Stimulated activated CD4-positive, alpha-beta T cell treated with anti-CD3 and anti-CD28 coated beads, Interleukin-2, amount 100 ng/mL, for 4 hours (primary cell): ENCODE data around the gene SERP2.

Source experiments
- DNase-seq: peaks from one replicate; pipeline ENCODE4 v3.0.0-alpha.2; 2020; ENCODE audit warnings: low read depth

SERP2 gene

DNA sequence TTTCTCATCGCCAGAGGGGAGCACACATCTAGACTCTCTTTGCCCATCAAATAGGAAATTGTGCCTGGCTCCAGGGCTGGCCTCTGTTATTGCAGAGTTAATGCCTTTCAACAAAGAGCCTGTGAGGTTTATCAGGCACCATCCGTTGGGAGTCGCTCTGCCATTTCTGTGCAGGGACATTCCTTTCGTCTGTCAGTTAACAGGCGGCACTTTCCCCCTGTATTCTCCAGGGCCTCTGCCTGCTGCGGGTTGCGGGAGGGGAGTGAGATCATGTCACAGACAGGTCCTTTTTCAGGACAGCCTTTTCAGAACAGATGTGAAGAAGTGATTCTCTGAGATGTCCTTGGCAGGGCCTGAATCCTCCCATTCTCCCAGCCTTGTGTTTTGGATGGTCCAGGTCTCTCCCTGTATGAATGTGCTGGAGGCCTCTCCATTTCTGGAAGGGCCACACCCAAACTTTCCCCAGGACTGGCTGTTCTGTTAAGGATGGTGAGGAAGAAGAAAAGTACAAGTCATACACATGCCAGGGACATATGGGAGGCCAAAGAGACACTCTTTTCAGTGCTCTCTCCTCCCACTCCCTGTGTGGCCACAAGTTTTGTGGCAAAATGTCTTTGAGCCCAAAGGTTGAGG lies 14.9 kb downstream of the SERP2 start:
- no peak for DNase-seq

DNA sequence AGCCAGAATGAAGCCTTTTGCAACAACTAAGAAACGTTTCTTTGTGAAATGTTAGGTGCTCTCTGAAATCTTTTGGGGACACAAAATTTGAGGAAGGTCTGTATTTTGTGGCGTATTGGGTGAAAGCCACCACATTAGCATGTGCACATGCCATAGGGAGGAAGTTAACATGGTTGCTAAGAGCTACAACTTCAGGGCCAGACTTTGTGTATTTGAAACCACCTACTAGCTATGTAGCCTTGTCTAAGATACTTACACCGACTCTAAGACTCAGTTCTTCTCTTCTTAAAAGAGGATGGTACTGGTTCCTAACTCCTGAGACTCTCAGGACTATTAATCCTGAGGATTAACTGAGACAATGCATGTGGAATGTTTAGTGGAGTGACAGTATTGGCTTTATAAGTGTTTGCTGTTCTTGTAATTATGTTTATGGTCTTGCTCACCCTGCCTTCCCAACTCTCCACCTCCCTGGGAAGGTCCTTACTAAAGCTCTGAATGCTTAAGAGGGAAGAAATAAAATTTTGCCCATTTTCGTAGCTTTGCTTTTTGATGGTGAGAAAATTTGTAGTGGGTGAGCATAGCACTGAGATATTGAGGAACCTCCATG lies 15.5 kb downstream of the SERP2 start:
- no peak for DNase-seq

DNA sequence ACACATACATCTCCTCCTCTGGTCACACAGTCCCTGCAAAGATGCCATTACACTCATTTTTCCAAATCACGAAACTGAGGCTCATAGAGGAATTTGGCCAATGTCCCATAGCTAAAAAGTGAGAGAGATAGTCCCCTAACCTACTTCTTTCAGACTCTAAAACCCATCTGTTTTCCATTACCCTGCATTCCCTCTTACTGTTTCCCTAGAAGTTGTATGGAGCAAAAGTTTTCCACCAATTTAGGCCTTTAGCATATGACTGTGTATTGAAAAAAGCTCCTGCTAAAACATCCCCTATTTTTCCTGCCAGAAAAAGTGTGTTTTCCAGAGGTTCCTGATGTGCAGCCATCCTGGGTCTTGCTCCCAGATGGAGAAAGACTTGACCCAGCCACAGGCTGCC lies 16.3 kb downstream of the SERP2 start:
- no peak for DNase-seq

DNA sequence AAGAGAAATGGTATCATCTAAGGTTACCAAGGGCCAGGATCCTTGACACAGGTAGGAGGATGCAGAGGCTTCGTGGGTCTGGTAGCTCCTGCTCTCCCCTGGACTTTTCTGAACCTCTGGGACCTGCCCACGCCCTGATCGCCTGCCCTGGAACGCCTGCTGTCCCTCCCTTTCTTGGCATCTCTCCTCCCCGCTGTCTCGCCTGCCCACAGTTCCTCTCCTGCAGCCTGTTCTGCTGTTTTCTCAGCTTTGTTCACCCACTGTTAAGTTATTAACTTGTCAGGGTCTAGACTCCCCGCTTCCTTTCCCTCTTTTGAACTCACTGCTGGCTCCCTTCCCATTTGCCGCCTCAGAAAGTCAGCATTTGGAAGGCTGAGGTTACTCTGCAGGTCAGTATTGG lies 19.8 kb downstream of the SERP2 start:
- no peak for DNase-seq

DNA sequence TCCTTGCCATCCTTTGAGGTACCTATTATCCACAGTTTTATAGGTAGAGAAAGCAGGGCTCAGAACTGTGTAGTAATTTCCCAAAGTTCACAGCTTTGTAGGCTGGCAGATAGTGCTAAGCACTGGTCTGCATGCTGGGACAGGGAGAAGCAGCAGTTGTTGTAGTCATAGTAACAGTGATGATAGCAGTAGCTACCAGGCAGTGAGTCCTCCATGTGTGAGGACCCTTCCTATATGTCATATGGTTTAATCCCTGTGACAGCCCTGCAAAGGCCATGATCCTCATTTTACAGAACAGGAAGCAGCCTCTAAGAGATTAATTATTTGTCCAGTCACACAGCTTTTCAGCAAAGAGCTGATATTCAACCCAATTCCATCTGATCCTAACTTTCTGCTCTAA lies 21.0 kb downstream of the SERP2 start:
- DNase-seq = no peak

DNA sequence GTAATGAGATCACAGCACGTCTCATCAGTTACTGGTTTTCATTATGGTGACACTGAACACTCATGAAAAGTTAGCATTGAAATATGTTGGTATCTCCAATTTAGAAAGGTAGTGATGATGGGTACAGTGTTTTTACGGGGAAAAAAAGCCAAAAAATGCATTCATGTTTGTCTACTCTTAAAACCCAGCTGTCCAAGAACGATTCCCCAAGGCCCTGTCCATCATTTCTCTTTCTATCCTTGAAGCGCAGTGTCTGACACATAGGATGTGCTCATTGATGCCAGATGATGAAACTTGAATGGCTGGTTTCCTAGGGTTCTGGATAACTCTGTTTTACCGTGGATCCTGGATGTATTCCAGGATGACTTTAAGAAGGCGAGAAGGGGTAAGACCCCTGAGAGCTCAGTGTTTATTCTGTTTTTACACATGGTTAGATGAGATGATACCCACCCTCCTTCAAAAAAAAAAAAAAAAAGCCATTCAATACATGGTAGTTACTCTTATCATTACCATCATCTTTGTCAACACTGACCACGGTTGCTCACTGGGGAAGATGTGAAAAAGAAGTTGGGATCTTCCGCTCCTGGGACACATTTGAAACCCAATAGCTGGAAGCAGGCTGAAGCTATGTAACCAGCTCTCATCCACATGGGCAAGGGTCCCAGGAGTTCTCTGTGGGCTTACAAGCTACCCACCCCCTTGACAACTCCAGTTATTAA lies 22.5 kb downstream of the SERP2 start:
- no peak for DNase-seq

DNA sequence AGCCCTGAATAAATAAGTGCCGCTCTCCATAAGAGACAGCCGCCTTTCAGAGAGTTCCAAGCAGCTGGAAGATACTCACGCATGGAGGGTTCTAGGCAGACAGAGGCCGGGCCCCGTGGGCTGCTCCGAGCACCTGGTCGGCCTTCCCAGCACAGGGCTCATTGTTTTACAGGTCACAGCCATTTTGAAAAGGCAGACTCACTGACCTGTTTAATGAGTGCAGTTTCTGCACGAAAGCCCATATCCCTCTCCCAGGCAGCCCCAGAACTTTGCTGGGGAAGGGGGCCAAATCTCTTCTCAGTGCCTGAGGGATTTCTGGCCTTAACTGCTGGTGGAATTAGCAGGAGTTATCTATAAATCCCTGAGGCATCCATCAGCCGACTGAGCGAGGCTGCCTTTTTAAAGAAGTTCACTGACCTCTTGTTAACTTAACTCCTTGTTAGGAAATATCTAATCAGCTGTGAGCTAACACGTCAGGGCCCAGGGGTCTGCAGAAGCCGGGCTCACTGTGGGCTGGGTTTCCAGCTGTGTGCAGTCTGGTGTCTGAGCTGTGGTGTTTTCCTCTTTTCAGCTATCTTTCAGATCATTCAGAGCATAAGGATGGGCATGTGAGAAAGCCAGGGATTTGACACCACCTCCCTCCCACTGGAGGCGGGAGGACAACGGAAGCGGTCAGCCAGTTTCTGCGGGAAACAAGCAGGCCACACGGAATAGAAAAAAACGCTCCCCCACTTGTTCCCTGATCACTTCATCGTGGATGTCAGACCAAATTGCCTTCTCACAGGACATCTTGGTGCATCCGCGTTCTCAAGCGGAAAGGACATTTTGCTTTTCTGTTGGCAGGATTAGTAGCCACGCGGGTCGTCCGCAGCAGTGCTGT lies 23.3 kb downstream of the SERP2 start:
- no peak for DNase-seq

DNA sequence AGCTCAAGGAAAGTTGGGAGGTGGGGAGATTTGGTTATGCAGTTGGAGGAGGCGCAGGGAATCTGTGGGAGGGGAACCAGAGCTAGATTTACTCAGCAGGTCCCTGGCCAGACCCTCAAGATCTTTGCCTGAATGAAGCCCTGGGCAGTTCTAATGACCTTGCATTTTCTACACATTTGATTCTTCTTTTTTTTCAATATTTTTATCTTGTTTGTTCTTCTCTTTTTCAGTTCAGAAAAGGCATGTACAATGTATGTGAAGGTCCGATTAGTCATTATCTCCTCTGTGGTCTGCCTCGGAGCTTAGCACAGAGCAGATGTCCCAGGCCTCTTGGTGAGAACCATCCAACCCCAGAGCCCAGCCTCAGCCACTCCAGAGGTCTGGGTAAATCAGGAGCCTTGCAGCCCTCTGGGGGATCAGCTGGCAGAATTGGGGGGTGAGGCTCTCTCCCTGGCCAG lies 24.2 kb downstream of the SERP2 start:
- DNase-seq = no peak

DNA sequence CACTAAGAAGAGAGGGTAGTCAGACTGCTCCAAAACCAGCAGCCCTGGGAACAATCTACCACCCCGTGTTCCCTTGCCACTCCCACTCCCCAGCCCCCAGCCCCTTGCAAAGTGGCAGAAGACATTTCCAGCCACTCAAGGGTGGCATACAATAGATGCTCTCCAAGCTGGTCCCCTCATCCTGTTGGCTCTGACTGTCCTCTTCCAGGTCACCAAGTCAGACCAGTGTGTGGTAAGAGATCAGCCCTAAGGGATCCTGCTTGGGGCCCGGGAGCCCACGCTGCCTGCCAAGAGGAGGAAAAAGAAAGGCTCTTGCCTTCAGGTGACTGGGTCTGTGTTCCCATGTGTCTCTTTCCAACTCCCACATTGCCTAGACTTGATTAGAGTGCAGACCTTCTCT lies 25.0 kb downstream of the SERP2 start:
- DNase-seq = no peak

DNA sequence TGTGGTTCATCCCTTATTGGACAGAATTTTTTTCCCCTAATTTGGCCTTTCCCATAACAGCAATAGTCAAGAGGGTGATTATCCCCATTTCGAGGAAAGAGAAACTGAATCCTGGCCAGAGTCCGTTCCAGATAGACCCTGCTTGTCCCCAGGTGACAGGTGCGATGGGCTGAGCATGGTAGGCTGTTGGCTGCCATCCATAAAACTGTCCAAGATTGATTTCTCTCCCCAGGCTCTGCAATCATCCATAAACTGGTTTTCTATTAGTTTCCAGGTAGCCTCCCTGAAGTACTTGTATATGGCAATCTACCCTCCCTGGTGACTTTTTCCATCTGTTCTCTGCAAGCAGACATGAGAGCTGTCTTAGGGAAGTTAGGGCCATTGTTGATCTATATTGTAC lies 25.4 kb downstream of the SERP2 start:
- DNase-seq = no peak

DNA sequence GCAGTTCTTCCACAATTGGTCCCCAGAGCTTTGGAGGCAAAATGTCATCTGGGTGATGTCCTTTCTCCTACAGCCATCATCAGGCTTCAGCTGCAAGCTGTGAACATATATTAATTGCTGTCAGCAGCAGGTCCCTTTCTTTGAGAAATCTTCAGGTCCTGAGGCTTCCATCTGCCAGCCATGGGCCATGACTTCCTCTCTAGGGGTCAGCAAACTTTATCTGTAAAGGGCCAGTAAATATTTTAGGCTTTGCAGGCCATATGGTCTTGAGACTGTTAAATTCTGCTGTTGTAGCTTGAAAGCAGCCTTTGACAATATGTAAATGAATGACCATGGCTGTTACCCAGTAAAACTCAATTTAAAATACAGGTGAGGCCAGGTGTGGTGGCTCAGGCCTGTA lies 27.1 kb downstream of the SERP2 start:
- DNase-seq = no peak

DNA sequence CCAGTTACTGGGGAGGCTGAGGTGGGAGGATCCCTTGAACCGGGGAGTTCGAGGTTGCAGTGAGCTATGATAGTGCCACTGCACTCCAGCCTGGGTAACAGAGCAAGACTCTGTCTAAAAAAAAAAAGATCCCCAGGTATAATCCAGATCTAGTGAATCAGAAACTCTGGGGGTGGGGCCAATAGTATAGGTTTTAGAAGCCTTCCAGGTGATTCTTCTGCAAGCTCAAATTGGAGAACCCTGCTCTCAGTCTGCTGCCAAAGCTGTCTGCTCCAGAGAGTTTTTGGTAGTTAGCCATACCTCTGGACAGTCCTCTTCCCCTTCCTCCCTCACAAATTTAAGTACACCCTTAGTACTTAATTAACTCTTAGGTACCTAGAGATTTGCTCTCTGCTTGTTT lies 28.0 kb downstream of the SERP2 start:
- no peak for DNase-seq

DNA sequence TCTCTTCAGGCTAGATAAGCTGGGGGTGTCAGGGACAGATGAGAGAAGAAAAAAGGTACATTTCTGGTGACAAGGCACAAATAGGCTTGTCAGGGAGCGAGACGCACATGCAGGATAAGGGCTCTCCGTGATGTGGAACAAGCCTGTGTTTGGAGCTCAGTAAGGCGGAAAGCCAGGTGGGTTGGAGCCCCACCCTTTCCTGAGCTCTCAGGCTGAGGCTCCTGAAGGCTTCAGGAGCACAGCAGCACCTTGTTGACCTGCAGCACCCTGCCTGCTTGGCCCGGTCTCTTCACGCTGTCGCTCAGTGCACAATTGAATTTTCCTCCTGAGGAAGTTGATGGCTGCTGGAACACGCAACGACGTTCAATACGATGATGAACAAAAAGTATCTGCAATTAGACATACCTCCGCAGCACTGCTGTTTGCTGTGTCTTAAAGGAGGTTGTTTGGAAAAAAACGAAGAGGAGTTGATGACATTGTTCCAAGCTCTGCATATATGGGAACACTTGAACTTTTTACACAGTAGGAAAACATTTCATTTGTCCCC lies 29.3 kb downstream of the SERP2 start:
- no peak for DNase-seq

DNA sequence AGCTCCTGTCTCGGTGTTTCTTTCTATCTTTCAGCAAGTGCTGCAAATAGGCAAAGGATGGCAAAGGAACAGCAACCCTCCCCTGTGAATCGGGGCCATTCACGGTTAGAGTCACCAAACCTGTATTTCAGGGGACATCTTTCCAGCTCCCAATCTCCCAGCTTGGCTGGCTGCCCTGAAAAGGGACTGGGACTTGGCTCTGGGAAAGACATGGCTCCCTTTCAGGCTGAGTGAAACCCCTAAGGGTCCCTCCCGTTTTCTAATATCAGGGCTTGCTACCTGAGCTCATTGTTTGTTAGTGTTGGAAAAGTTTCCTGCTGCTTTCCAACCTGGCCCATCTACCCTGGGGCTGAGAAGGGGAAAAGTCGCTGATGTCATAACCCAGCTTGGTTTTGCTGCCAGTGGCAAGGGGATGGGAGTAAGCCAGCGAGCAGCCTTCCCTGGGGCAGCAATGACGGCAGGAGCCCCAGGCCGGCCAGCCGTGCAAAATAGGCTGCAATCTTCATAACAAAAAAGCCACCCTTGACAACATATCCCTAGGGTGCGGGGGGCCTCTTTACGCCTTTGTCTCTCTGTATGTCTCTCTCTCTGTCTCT lies 29.9 kb downstream of the SERP2 start:
- no peak for DNase-seq

DNA sequence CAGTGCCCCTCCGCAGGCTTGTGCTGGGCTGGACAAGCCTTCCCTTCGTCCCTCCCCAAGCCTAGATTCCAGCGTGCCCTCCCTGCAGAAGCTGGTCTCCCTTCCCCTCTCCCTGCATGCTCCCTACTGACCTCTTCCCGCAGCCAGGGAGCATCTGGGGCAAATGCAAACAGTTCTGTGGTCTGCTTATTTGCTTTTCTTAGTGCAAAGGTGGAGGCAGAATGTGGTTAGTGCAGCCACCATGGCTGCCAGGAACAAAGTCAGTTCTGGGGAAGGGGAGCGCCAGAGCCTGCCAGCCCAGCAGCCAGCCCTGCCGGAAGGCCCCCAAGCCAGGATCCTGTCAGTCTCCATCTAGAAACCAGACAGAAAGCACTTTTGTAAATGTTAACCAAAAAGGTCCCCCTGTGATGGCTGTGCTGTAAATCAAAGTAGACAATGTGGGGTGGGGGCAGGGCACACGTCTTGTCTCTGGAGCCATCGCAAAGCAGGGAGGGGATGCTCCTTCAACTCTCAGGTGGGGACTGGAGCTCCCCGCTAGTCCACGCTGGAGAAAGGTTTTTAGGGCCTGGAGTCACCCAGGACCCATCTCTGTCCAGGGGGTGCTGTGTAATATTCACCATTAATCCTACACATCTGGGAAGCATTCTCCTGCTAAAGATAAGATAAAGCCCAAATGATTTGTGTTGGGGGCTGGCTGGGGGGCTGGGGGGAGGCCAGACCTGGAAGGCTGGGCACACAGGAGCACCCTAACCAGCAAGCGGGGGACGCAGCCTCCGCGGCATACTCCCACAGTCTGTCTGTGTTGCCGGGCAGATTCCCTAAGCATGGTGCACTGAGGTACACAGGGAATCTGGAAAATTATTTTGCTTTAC lies 30.9 kb downstream of the SERP2 start:
- no peak for DNase-seq

DNA sequence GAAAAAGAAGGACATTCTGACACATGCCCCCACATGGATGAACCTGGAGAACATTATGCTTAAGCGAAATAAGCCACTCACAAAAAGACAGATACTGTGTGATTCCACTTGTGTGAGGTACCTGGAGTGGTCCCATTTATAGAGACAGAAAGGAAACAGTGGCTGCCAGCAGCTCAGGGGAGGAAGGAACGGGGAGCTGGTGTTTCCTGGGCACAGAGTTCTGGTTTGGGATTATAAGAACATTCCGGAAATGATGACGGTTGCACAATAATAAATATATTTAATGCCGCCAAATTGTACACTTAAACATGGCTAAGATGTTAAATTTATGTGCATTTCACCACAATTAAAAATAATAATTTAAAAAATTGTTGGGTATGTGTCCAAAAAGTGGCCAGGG lies 33.0 kb downstream of the SERP2 start:
- DNase-seq = no peak

DNA sequence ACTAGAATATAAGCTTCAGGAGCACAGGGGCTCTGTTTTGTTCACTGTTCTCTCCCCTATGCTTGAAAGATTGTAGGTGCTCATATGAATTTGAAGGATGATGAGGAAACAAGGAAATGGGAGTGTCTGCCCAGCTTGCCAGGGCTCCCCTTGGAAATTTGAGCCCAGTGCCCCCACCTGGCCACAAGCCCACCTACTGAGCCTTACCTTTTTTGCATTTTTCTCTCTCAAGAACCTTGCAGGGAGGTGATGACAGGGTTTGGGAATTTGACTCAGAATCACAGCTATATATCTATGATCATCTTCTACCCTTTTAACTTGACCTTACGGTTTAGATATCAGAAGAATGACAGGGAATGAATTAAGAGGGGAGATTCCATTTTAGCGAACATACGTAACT lies 33.8 kb downstream of the SERP2 start:
- no peak for DNase-seq

DNA sequence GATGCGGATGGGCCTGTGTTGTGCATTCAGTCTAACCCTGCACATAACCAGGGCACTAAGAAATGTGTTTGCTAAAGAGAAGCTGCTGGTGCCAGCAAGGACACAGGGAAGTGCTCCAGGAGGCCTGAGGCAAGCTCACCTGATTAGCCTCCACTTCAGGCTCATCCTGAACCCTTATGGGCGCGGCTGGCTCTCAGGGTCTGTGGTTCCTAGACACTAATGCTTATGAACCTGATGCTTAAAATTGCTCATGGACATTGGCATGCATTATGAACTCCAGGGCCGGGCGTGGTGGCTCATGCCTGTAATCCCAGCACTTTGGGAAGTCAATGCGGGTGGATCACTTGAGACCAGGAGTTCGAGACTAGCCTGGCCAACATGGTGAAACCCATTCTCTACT lies 34.3 kb downstream of the SERP2 start:
- no peak for DNase-seq

DNA sequence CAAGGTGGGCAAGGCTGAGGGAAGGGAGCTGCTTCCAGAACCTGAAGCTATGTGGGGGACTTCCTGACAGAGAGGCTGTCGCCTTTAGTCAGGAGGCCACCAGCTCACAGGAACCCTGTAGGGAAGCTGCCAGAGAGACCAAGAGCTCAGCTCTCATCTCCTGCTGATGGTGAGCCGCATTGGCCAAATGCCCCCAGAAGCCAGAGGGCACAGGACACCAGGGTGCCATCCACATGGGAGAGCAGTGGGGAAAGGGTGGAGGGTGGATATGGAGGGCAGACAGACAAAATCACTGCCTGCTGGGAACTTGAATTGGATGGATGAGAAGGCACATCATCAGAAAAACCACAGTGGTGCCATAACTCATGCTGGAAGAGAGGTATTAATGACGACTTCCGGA lies 36.0 kb downstream of the SERP2 start:
- DNase-seq = no peak

DNA sequence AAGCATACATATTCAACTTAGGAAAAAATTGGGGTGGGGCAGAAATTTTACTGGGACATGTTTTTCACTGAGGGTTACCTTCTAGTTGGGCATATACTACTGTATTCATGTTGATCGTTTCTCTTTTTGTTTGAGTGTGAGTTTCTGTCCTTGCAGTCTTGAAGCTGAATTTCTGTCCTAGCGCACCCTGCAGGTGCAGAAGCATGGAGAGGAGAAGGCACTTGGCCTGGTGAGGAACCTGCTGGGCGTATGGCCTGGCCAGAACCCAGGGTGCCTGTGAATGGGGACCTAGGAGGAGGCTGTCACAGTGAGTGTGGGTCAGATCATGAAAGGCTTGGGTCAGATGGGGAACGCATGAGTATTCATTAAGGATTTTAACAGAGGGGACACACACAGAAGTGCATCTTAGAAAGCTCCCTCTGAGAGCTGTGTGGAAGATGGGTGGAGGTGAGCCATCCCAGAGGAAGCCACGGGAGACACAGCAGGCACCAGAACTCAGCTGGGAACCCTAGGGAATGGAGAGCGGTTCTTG lies 36.8 kb downstream of the SERP2 start:
- DNase-seq = no peak

DNA sequence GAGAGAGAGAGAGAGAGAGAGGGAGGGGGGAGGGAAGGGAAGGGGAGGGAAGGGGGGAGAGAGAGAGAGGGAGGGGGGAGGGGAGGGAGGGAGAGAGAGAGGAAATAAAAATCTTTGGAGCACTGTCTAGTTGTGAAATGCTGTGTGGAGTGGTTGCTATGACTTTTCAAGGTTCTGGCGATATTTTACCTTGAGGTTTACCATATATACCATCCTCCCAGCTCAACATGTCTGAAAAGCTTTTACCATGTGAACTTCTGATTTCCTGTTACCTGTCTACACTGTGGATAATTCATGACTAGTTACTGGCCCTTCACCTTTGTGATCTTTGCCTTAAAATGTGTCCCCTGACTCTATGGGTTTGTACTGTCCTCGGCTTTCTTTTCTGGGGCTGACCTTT lies 38.2 kb downstream of the SERP2 start:
- DNase-seq = no peak
